ENCODE data around the gene DTL. TPM values are rescaled to one million over a fixed set of nuclear protein-coding genes. Genes with fewer than 3 reads are reported as not detected.

DTL gene
- total and polyA plus RNA-seq, 2 donors from 2014 or later, result 2.0 TPM; not detected in 1

GRCh38 chr1:212133319-212133718 lies 97.8 kb downstream of the DTL start:
- no peaks in the 10 kb centered on the region for H3K9me3 ChIP-seq (ENCODE audit: control insufficient read depth in 2 of 3, insufficient read depth in 1 of 3, low read length in 3 of 3)
- DNase-seq (no peak), FAIRE-seq (no peak)
- intact Hi-C loops (cut with DNase I), result no loop called here
- no peak overlapping the region for H3K27ac ChIP-seq (ENCODE audit: low read depth in 2 of 2, low read length in 2 of 2)
- no peak overlapping the region for H3K4me3 ChIP-seq (ENCODE audit: low read length in 3 of 3)
- no peak overlapping the region for H3K9ac ChIP-seq (ENCODE audit: low read length in 3 of 3)
- H3K36me3 ChIP-seq (ENCODE audit: control insufficient read depth in 2 of 3, insufficient read depth in 3 of 3, low read length in 3 of 3), result no peaks in the 10 kb centered on the region
- no peak for TF ChIP-seq CTCF (IDR thresholded peaks at IDR 0.05; ENCODE audit: borderline replicate concordance, extremely low read depth, insufficient read depth)
- H3K27me3 ChIP-seq (ENCODE audit: control insufficient read depth, insufficient read depth, low read length), result no peaks in the 10 kb centered on the region
- H3K4me1 ChIP-seq (ENCODE audit: control insufficient read depth in 2 of 3, insufficient read depth in 2 of 3, low read depth in 1 of 3, low read length in 3 of 3), result no peaks in the 10 kb centered on the region

- no peaks in the 10 kb centered on the region for H3K9me3 ChIP-seq (ENCODE audit: control insufficient read depth in 2 of 3, insufficient read depth in 1 of 3, low read length in 3 of 3)
- H3K27ac ChIP-seq (ENCODE audit: low read depth in 2 of 2, low read length in 2 of 2), result no peak overlapping the region
- TF ChIP-seq CTCF (IDR thresholded peaks at IDR 0.05; ENCODE audit: borderline replicate concordance, extremely low read depth, insufficient read depth), result no peak
- no peak for DNase-seq
- no peak overlapping the region for H3K4me3 ChIP-seq (ENCODE audit: low read length in 3 of 3)
- H3K4me1 ChIP-seq (ENCODE audit: control insufficient read depth in 2 of 3, insufficient read depth in 2 of 3, low read depth in 1 of 3, low read length in 3 of 3), result no peaks in the 10 kb centered on the region
- intact Hi-C loops (cut with DNase I), result no loop called here
- no peak overlapping the region for H3K9ac ChIP-seq (ENCODE audit: low read length in 3 of 3)
- H3K27me3 ChIP-seq (ENCODE audit: control insufficient read depth, insufficient read depth, low read length), result no peaks in the 10 kb centered on the region
- H3K36me3 ChIP-seq (ENCODE audit: control insufficient read depth in 2 of 3, insufficient read depth in 3 of 3, low read length in 3 of 3), result no peaks in the 10 kb centered on the region
- no peak for FAIRE-seq
Measured at GRCh38 chr1:212135166-212135565, 99.6 kb downstream of the DTL start.

GRCh38 chr1:212137854-212138253 lies 102.3 kb downstream of the DTL start:
- TF ChIP-seq CTCF (IDR thresholded peaks at IDR 0.05; ENCODE audit: borderline replicate concordance, extremely low read depth, insufficient read depth), result no peak
- Histone ChIP-seq H3K36me3 (ENCODE audit: control insufficient read depth in 2 of 3, insufficient read depth in 3 of 3, low read length in 3 of 3) (no peaks in the 10 kb centered on the region), H3K4me3 (ENCODE audit: low read length in 3 of 3) (no peak overlapping the region), H3K27ac (ENCODE audit: low read depth in 2 of 2, low read length in 2 of 2) (no peak overlapping the region), H3K27me3 (ENCODE audit: control insufficient read depth, insufficient read depth, low read length) (no peaks in the 10 kb centered on the region), H3K9me3 (ENCODE audit: control insufficient read depth in 2 of 3, insufficient read depth in 1 of 3, low read length in 3 of 3) (no peaks in the 10 kb centered on the region), H3K9ac (ENCODE audit: low read length in 3 of 3) (no peak overlapping the region), H3K4me1 (ENCODE audit: control insufficient read depth in 2 of 3, insufficient read depth in 2 of 3, low read depth in 1 of 3, low read length in 3 of 3) (no peaks in the 10 kb centered on the region)
- FAIRE-seq, result no peak
- intact Hi-C loops (cut with DNase I), result no loop called here
- no peak for DNase-seq

- FAIRE-seq (no peak), DNase-seq (no peak)
- no peaks in the 10 kb centered on the region for H3K36me3 ChIP-seq (ENCODE audit: control insufficient read depth in 2 of 3, insufficient read depth in 3 of 3, low read length in 3 of 3)
- no peak overlapping the region for H3K4me3 ChIP-seq (ENCODE audit: low read length in 3 of 3)
- TF ChIP-seq CTCF (IDR thresholded peaks at IDR 0.05; ENCODE audit: borderline replicate concordance, extremely low read depth, insufficient read depth), result peak; percentile 13
- H3K9me3 ChIP-seq (ENCODE audit: control insufficient read depth in 2 of 3, insufficient read depth in 1 of 3, low read length in 3 of 3), result no peaks in the 10 kb centered on the region
- H3K9ac ChIP-seq (ENCODE audit: low read length in 3 of 3), result no peak overlapping the region
- no peaks in the 10 kb centered on the region for H3K4me1 ChIP-seq (ENCODE audit: control insufficient read depth in 2 of 3, insufficient read depth in 2 of 3, low read depth in 1 of 3, low read length in 3 of 3)
- H3K27me3 ChIP-seq (ENCODE audit: control insufficient read depth, insufficient read depth, low read length), result no peaks in the 10 kb centered on the region
- intact Hi-C loops (cut with DNase I), result no loop called here
- no peak overlapping the region for H3K27ac ChIP-seq (ENCODE audit: low read depth in 2 of 2, low read length in 2 of 2)
Measured at GRCh38 chr1:212138457-212138856, 102.9 kb downstream of the DTL start.

Measured in kidney (tissue), 14 donors.